T-helper 17 cell (primary cell): ENCODE results near the gene RBM19. TPM values are rescaled to one million over a fixed set of nuclear protein-coding genes. Genes with fewer than 3 reads are reported as not detected.
"Not testable (repeated sequence)": the region's sequence is repeated elsewhere in the genome, so short reads cannot be mapped to it uniquely, and the experiment has no call there.

ENCODE experiments used
- ATAC-seq: fragments of 150-1000 bp; cut with Tn5 transposase; 2 replicates; pipeline ENCODE4 v1.10.0; 2021; ENCODE audit warnings: mild to moderate bottlenecking, moderate library complexity
- DNase-seq, 3 donors: peaks; one replicate each; pipeline versions ENCODE4 v3.0.0 to v3.0.0-alpha.2; 2020 to 2021
- H3K9me3 ChIP-seq: one replicate; pipeline ENCODE4 v1.7.0; 2013; ENCODE audit warnings: low read length, mild to moderate bottlenecking; ENCODE audit not compliant: control insufficient read depth, poor library complexity, severe bottlenecking
- H3K27ac Mint-ChIP-seq: one replicate; pipeline ENCODE4 v1.8.0; 2022; ENCODE audit warnings: mild to moderate bottlenecking, moderate library complexity, mixed read lengths
- H3K27me3 Mint-ChIP-seq: one replicate; pipeline ENCODE4 v1.8.0; 2022; ENCODE audit warnings: mixed read lengths
- H3K36me3 Mint-ChIP-seq: one replicate; pipeline ENCODE4 v1.8.0; 2022; ENCODE audit warnings: low read depth, mixed read lengths
- H3K4me1 Mint-ChIP-seq: one replicate; pipeline ENCODE4 v1.8.0; 2022; ENCODE audit warnings: mild to moderate bottlenecking, mixed read lengths
- H3K4me3 Mint-ChIP-seq: one replicate; pipeline ENCODE4 v1.8.0; 2022; ENCODE audit warnings: mild to moderate bottlenecking, moderate library complexity, mixed read lengths
- total RNA-seq, 4 donors: library from RNA in 2 of 4; stranded (reverse) in 2 of 4; gene quantifications; one replicate each; pipeline ENCODE4 v1.2.3 and lab custom pipeline; 2022 to 2026

RBM19 gene
- total RNA-seq, 2 donors from 2014 or later: 52.9 to 63.0 TPM

DNA sequence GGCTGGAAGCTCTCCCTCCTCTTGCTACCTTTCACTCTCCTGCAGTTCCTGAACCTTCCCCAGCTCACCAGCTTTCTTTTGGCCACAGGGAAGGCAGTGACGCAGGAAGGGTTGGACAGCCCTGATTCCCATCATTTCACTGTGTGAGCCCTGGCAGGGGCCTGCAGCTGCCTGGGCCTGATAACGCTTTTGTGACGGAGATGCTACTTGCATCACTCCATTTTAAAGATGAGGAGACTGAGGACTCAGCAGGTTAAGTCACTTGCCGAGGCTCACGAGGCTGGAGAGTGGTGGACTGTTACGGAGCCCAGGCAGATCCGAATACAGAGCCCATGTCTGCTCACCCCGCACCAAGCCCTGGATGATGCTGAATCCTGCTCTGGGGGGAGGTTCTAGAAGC is 145.3 kb downstream of the RBM19 start:
- H3K4me1 Mint-ChIP-seq: no peaks in the 10 kb centered on the region
- no peaks in the 10 kb centered on the region for H3K9me3 ChIP-seq
- no peak for DNase-seq
- no peak for ATAC-seq
- no peak overlapping the region for H3K4me3 Mint-ChIP-seq
- no peaks in the 10 kb centered on the region for H3K27me3 Mint-ChIP-seq
- peaks cover 13% of the 10 kb centered on the region for H3K36me3 Mint-ChIP-seq
- no peak overlapping the region for H3K27ac Mint-ChIP-seq

DNA sequence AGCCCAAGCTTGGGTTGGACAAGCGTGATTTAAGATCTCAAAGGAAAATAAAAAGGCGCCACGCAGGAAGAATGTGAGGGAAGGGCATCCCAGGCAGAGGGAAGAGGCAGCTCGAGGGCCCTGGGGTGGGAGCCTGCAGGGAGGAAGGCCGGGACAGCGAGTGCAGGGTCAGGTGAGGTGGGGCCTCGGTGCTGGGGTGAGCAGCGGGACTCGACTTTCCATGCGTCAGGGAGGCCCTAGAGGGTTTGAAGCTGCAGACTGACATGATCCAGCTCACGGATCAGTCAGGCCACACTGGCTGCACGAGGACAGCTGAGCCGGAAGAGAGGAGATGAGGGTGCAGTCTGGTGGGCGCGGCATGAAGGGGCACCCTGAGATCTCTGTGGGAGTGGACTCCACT is 145.8 kb downstream of the RBM19 start:
- ATAC-seq: no peak
- no peak for DNase-seq
- H3K9me3 ChIP-seq: no peaks in the 10 kb centered on the region
- Mint-ChIP-seq H3K4me3 (no peak overlapping the region), H3K4me1 (no peaks in the 10 kb centered on the region), H3K27ac (no peak overlapping the region), H3K27me3 (no peaks in the 10 kb centered on the region), H3K36me3 (peaks cover 13% of the 10 kb centered on the region)

DNA sequence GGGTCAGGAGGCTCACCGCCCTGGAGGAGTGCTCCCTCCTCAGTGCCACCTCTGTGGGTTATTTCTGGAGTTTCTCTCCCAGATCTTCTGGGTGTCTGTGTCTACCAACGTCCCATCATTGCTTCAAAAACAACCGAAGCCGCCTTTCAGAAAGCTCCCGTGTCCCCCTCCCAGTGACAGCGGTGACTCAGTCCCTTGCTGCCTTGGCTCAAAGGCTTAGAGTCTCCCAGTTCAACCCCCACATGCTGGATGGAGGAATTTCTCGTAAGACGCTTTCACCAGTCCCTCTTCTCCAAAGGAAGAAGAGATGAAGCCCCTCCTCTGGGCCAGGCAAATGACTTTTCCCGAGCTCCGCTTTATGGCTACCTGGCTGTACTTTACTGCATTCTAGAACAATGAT is 146.6 kb downstream of the RBM19 start:
- H3K4me1 Mint-ChIP-seq: no peaks in the 10 kb centered on the region
- no peaks in the 10 kb centered on the region for H3K27me3 Mint-ChIP-seq

DNA sequence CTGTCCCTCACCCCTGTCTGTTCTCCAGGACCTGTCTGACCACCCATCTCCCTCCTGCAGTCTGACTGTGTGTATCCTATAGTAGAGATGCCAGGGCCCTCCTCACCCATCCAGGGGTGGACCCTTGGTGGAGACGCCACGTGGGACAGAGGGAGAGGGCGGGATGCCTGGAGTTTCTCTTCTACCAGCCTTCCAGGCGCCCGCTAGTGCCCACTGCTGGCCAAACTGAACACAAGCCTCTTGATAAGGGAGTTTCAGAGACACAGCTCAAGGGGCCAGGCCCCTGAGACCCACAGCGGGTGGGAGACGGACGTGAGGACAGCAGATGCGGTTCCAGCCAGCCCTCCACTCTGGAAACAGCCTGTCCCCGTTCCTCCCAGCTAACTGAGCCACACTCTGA is 147.3 kb downstream of the RBM19 start:
- peaks cover 9% of the 10 kb centered on the region for H3K36me3 Mint-ChIP-seq
- H3K4me1 Mint-ChIP-seq: no peaks in the 10 kb centered on the region

More for the DNA sequence above, 146.6 kb downstream of the RBM19 start:
- Mint-ChIP-seq H3K4me3 (no peak overlapping the region), H3K36me3 (peaks cover 11% of the 10 kb centered on the region), H3K27ac (peak overlapping the region; percentile 16)
- ATAC-seq (no peak), DNase-seq (no peak)
- H3K9me3 ChIP-seq: no peaks in the 10 kb centered on the region

DNA sequence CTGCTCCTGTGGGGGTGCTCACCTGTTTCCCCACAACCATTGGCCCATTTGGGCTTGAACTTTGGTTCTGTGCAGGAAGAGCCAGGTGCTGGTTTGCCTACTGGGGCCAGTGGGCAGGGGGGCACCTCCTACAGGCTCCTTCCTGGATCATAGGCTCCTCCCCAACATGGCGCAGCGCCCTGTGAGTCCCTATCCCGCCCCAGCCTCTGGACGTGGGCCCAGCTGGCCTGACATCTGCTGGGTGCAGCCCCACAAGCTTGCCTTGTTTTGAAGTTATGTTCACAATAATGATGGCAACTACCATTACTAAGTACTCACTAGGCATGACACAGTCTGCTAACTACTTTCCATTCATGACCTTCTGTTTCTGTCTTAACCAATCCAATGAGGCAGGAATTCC is 147.8 kb downstream of the RBM19 start:
- no peak overlapping the region for H3K27ac Mint-ChIP-seq
- H3K4me3 Mint-ChIP-seq: no peak overlapping the region
- DNase-seq: no peak
- peaks cover 4% of the 10 kb centered on the region for H3K36me3 Mint-ChIP-seq
- no peaks in the 10 kb centered on the region for H3K9me3 ChIP-seq
- ATAC-seq: no peak
- H3K27me3 Mint-ChIP-seq: no peaks in the 10 kb centered on the region
- no peaks in the 10 kb centered on the region for H3K4me1 Mint-ChIP-seq

More for the DNA sequence above, 147.3 kb downstream of the RBM19 start:
- Mint-ChIP-seq H3K4me3 (no peak overlapping the region), H3K27ac (no peak overlapping the region), H3K27me3 (no peaks in the 10 kb centered on the region)
- ATAC-seq (no peak), DNase-seq (no peak)
- H3K9me3 ChIP-seq: no peaks in the 10 kb centered on the region

DNA sequence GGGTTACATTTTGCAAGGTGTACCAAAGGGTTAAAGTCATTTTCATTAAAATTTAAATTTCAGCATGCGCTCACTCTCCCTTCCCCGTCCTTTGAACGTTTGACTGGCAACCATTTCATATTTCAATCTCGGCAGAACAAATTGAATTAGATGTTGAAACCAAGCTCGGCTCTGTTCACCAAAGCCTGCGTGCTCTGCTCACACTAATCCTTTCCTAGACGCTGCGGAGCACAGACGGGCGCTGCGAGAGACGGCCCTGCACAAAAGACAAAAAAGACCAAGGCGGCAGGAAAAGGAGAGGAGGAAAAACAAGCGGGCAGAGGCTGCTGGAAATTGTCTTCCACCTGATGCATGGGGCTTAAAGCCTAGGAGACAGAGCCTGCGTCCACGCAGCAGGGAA is 149.3 kb downstream of the RBM19 start:
- H3K27me3 Mint-ChIP-seq: no peaks in the 10 kb centered on the region
- H3K9me3 ChIP-seq: no peaks in the 10 kb centered on the region
- no peaks in the 10 kb centered on the region for H3K4me1 Mint-ChIP-seq
- peaks cover 2% of the 10 kb centered on the region for H3K36me3 Mint-ChIP-seq
- ATAC-seq (no peak), DNase-seq (no peak)
- H3K4me3 Mint-ChIP-seq: no peak overlapping the region
- H3K27ac Mint-ChIP-seq: peak overlapping the region; percentile 37

DNA sequence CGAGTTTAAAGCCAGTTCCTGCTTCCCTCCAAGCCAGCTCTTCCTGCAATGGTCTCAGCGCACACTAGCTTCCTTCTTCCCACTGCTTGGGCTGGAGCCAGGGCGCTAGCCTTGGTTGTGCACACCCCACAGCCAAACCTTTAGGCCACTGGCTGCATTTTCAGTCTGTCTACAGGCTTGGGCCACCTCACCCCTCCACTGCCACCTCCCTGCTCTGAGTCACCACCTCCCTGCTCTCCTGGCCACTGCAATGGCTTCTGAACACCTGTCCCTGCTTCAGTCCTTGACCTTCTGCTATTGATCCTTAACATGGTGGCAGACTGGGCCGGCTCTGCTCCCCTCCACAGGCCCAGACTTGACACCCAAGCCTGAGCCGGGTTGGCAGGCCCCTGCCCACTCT is 151.1 kb downstream of the RBM19 start:
- Mint-ChIP-seq H3K27me3 (no peaks in the 10 kb centered on the region), H3K4me1 (no peaks in the 10 kb centered on the region), H3K4me3 (no peak overlapping the region), H3K36me3 (peaks cover 2% of the 10 kb centered on the region), H3K27ac (no peak overlapping the region)
- no peak for DNase-seq
- no peak for ATAC-seq
- no peaks in the 10 kb centered on the region for H3K9me3 ChIP-seq

DNA sequence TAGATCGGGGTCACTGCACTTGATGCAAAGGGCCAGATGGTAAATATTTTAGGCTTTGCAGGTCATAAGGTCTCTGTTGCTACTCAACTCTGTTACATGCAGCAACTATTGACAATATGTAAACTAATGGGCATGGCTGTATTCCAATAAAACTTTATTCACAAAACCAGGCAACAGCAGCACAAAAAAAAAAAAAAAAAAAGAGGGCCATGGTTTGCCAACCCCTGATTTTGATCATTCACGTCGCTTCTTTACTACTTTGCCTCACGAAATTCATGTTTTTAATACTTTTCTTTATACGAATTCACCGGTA is 152.9 kb downstream of the RBM19 start:
- DNase-seq (no peak), ATAC-seq (no peak)
- Mint-ChIP-seq H3K27ac (no peak overlapping the region), H3K4me1 (no peaks in the 10 kb centered on the region), H3K4me3 (no peak overlapping the region), H3K36me3 (peaks cover 2% of the 10 kb centered on the region), H3K27me3 (no peaks in the 10 kb centered on the region)
- H3K9me3 ChIP-seq: no peaks in the 10 kb centered on the region

DNA sequence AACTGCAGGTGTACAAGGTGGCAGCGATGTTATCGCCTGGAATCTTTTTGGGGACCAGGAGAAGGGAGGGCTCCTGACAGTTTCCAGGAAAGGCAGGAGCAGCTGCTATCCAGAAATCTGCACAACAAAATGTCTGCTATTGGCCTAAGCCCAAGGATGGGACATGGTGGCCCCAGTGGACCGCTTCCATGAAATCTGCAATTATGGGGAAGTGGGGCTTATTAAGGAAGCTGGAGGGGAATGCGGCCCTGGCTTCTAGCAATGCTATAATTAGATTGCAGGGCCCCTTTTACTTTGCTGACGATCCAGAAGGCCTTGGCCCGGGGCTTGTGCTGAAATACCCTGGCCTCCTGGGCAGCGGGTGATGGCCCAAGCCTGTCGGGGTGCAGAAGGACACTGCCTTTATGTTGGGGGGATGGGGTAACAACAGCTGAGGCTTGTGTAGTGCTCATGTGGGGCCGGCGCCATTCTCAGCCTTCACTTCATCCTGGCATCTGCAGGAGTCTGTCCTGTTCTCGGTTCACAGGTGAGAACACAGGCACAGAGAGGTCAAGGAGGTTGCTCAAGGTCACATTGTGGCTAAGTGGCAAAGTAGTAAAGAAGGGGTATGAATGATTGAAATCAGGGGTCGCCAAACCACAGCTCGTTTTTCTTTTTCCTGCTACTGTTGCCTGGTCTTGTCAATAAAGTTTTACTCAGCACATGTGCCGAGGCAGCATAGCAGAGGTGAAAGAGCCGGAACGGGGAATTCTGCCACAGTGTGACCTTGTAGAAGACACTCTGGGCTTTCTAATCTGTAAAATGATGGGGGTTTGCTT is 153.5 kb downstream of the RBM19 start:
- no peaks in the 10 kb centered on the region for H3K9me3 ChIP-seq
- ATAC-seq: no peak
- no peaks in the 10 kb centered on the region for H3K27me3 Mint-ChIP-seq
- DNase-seq: no peak
- H3K36me3 Mint-ChIP-seq: peaks cover 2% of the 10 kb centered on the region
- no peak overlapping the region for H3K27ac Mint-ChIP-seq
- H3K4me1 Mint-ChIP-seq: no peaks in the 10 kb centered on the region
- no peak overlapping the region for H3K4me3 Mint-ChIP-seq

DNA sequence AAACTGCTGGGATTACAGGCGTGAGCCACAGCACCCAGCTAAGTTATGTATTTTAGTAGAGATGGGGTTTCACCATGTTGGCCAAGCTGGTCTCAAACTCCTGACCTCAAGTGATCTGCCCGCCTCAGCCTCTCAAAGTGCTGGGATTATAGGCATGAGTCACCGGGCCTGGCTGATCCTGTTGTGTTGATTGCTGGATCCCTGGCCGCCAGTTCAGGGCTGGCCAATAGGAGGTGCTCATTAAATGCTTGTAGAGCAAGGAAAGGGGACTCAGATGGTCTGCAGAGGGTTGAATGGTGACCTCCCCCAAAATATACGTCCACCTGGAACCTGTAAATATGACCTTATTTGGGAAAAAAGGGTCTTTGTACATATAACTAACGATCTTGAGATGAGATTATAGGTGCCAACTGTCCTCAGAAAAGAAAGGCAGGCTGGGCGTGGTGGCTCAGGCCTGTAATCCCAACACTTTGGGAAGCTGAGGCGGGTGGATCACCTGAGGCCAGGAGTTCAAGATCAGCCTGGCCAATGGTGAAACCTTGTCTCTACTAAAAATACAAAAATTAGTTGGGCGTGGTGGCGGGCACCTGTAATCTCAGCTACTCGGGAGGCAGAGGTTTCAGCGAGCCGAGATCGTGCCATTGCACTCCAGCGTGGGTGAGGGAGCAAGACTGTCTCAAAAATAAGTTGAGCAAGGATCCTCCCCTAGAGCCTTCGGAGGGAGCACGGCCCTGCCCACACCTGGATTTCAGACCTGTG is 156.5 kb downstream of the RBM19 start:
- not testable (repeated sequence) for H3K9me3 ChIP-seq, H3K4me3 Mint-ChIP-seq, H3K27me3 Mint-ChIP-seq

DNA sequence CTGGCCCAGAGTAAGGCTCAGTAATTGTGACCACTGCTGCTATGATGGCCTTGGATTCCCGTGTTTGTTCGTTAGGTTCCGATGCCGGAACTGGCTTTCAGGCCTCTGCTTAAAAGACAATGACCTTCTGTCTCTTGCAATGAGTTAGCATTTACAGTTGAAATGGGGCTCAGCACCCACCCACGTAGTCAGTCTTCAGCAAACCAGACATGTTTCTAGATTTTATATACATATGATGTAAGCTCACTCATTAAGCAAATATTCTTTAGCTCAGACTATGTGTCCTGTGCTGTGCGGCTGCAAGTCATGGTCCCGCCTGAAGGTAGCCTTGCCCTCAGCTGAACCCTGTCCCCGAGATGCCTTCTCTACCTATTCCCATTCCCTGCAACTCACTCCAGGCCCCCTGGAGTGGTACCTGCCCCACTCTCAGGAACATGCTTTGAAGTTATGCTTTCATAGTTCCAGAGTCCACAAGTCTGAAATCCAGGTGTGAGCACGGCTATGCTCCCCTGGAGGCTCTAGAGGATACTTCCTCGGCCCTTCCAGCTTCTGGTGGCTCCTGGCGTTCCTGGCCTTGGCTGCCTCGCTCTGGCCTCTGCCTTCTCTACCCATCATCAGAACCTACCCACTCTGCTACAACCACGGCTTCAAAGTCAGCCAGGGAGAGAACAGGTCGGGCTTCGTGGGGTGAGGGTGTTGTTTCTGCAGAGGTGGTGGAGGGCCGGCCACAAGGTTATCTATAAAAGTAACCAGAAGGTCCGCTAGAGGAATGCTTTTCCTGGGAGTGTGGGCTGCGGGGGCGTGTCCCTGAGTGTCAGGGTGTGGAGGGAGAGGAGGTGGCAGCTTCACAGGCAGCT is 157.8 kb downstream of the RBM19 start:
- H3K9me3 ChIP-seq: no peaks in the 10 kb centered on the region
- DNase-seq (no peak), ATAC-seq (no peak)
- H3K36me3 Mint-ChIP-seq: no peaks in the 10 kb centered on the region
- H3K4me3 Mint-ChIP-seq: no peak overlapping the region
- no peak overlapping the region for H3K27ac Mint-ChIP-seq
- no peaks in the 10 kb centered on the region for H3K27me3 Mint-ChIP-seq
- no peaks in the 10 kb centered on the region for H3K4me1 Mint-ChIP-seq

More for the DNA sequence above, 156.5 kb downstream of the RBM19 start:
- not testable (repeated sequence) for DNase-seq, H3K27ac Mint-ChIP-seq, H3K36me3 Mint-ChIP-seq, ATAC-seq, H3K4me1 Mint-ChIP-seq

DNA sequence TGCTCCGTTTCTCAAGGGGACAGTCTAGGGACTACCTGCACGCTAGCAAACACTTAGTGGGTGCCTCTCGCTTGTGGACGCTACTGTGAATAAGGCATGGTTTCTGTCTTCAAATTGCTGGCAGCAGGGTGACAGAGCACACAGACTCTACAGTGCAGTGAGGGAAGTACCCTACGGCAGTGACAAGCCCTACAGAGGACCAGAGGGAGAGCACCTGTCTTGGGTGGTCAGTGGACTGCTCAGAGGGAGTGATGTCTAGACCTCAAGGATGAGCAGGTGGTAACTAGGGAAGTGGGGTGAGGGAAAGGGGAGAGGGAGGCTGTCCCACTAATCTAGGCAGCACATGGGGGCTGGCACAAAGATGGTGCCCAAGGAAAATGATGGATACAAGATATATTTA is 160.5 kb downstream of the RBM19 start:
- Mint-ChIP-seq H3K27me3 (no peaks in the 10 kb centered on the region), H3K4me3 (no peak overlapping the region), H3K36me3 (no peaks in the 10 kb centered on the region), H3K27ac (no peak overlapping the region), H3K4me1 (no peaks in the 10 kb centered on the region)
- no peaks in the 10 kb centered on the region for H3K9me3 ChIP-seq
- ATAC-seq (no peak), DNase-seq (no peak)

DNA sequence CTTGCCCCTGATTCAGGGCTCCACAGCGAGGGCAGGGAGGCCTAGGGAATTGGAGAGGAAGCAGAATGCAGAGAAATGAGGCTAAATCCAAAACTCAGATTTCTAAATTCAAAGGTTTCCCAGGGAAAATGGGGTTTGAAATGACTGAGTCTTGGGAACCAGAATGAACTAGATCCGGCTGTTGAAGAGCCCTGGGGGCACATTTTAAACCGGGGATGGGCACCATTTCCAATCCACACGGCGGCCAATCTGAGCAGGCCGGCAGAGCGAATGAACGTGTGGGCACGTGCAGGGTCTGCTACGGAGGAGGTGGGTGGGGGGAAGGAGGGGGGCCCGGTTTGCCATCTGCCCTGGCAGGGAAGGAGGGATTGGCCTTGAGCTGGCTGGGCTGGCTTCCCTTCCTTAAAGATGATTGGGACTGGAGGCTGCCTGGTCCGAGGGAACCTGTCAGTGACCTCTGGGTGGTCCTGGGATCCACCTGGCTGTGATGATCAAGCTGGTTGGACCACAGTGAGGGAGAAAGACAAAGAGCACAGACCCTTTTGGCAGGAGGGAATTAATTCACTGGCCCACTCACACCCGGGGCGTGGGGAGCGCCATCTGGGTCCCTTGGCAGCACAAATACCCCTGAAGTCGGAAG is 161.0 kb downstream of the RBM19 start:
- Mint-ChIP-seq H3K27me3 (no peaks in the 10 kb centered on the region), H3K4me1 (no peaks in the 10 kb centered on the region), H3K27ac (no peak overlapping the region), H3K36me3 (no peaks in the 10 kb centered on the region), H3K4me3 (no peak overlapping the region)
- no peak for DNase-seq
- no peak for ATAC-seq
- H3K9me3 ChIP-seq: no peaks in the 10 kb centered on the region
